ENCODE results near the gene DMD. TPM values are rescaled to one million over a fixed set of nuclear protein-coding genes. Genes with fewer than 3 reads are reported as not detected.

DMD gene
- total and polyA plus RNA-seq, 2 of the 8 experiments (the other 6 are each of a cell fraction or from before 2014, with no cell fraction given) = 4.8 to 7.4 TPM

GRCh38 chrX:33205321-33205720 is 6.0 kb downstream of the DMD start:
- H3K27ac ChIP-seq (ENCODE audit: low read depth, low read length) = no peak overlapping the region
- WGBS, 2 experiments (ENCODE audit: extremely low coverage in 1 of 2, insufficient coverage in 1 of 2, insufficient read length in 1 of 2, insufficient replicate concordance in 2 of 2, low coverage in 1 of 2, low lambda C conversion rate in 2 of 2, missing lambda C conversion rate in 1 of 2) = 83% methylated on average over 3 of the region's 3 CpGs; no CpG with 5 or more reads in 1 of the 2 experiments

More at GRCh38 chrX:33205321-33205720, 6.0 kb downstream of the DMD start:
- H3K56ac ChIP-seq (replicated peaks; ENCODE audit: insufficient read length, low read depth, low read length) = no peak overlapping the region
- no peak overlapping the region for H3K18ac ChIP-seq (ENCODE audit: extremely low read depth, low read length)
- H2BK15ac ChIP-seq (ENCODE audit: low read length) = no peak overlapping the region
- DNase-seq (ENCODE audit: low read depth in 1 of 2, low spot score in 2 of 2) = no peak
- H3K4me2 ChIP-seq (ENCODE audit: insufficient read depth in 1 of 2, low read depth in 2 of 2, low read length in 2 of 2) = no peak overlapping the region
- H3K9ac ChIP-seq (replicated peaks in 1 of 4; ENCODE audit: extremely low read depth in 1 of 4, low read depth in 3 of 4, low read length in 3 of 4) = no peak overlapping the region
- POLR2A ChIA-PET (ENCODE audit: partially characterized antibody) = no interaction called here
- no peak overlapping the region for H3K14ac ChIP-seq (ENCODE audit: insufficient read length)
- H2AK5ac ChIP-seq (ENCODE audit: low read depth, low read length) = no peak overlapping the region
- no peak overlapping the region for H3K4ac ChIP-seq (replicated peaks; ENCODE audit: insufficient read length, low read depth, low read length)
- no peak overlapping the region for H2BK5ac ChIP-seq (ENCODE audit: low read depth, low read length)
- TF ChIP-seq POLR2AphosphoS5 (IDR thresholded peaks at IDR 0.05; ENCODE audit: low read depth, low read length) = no peak
- TF ChIP-seq ZNF274 (IDR thresholded peaks at IDR 0.05; ENCODE audit: borderline replicate concordance, extremely low read depth, low read length) = no peak
- no peak for TF ChIP-seq GTF2F1 (IDR thresholded peaks at IDR 0.05; ENCODE audit: borderline replicate concordance, low read depth, low read length)
- no peak for TF ChIP-seq SIN3A (conservative IDR thresholded peaks at IDR 0.05 in 1 of 2, IDR thresholded peaks at IDR 0.05 in 1 of 2; ENCODE audit: low read depth in 1 of 2, low read length in 2 of 2)
- TF ChIP-seq TCF12 (IDR thresholded peaks at IDR 0.05; ENCODE audit: low read depth, low read length) = no peak
- no peak for TF ChIP-seq CBX8 (IDR thresholded peaks at IDR 0.05; ENCODE audit: borderline replicate concordance, low read depth, low read length)
- no peak for TF ChIP-seq EP300 (IDR thresholded peaks at IDR 0.05; ENCODE audit: borderline replicate concordance in 1 of 2, low read depth in 2 of 2, low read length in 2 of 2)
- no peak for TF ChIP-seq SP1 (IDR thresholded peaks at IDR 0.05; ENCODE audit: low read depth, low read length)
- no peak for TF ChIP-seq SIX5 (IDR thresholded peaks at IDR 0.05; ENCODE audit: low read depth, low read length)
- H2BK12ac ChIP-seq (ENCODE audit: low read depth, low read length) = no peak overlapping the region
- H3K9me3 ChIP-seq (ENCODE audit: insufficient read depth in 2 of 2, low read depth in 1 of 2, low read length in 1 of 2) = no peaks in the 10 kb centered on the region
- no peak overlapping the region for H2AFZ ChIP-seq (ENCODE audit: low read length)
- H3K27me3 ChIP-seq (replicated peaks in 1 of 4; ENCODE audit: control insufficient read depth in 3 of 4, extremely low read depth in 1 of 4, insufficient read depth in 3 of 4, low read length in 3 of 4) = no peaks in the 10 kb centered on the region
- H4K91ac ChIP-seq (replicated peaks; ENCODE audit: insufficient read length, low read length) = no peak overlapping the region
- H2BK120ac ChIP-seq (replicated peaks; ENCODE audit: low read depth, low read length) = no peak overlapping the region
- no peaks in the 10 kb centered on the region for H3K36me3 ChIP-seq (ENCODE audit: control insufficient read depth in 2 of 4, insufficient read depth in 4 of 4, low read length in 3 of 4)
- H4K20me1 ChIP-seq (replicated peaks in 1 of 2; ENCODE audit: control insufficient read depth in 1 of 2, insufficient read depth in 2 of 2, low read length in 2 of 2) = no peaks in the 10 kb centered on the region
- H3K23me2 ChIP-seq (ENCODE audit: low read depth, low read length) = no peaks in the 10 kb centered on the region
- H3K4me3 ChIP-seq (ENCODE audit: extremely low read depth in 1 of 4, insufficient read depth in 2 of 4, low read depth in 3 of 4, low read length in 4 of 4) = no peak overlapping the region
- no peaks in the 10 kb centered on the region for H3K79me2 ChIP-seq (ENCODE audit: control insufficient read depth in 1 of 2, insufficient read depth in 2 of 2, low read length in 2 of 2)
- no peak overlapping the region for H4K8ac ChIP-seq (ENCODE audit: extremely low read depth, insufficient read depth, low read length)
- no peak overlapping the region for H4K5ac ChIP-seq (ENCODE audit: insufficient read length, low read depth, low read length)
- no peak overlapping the region for H3K23ac ChIP-seq (ENCODE audit: insufficient read length)
- CTCF ChIA-PET (ENCODE audit: partially characterized antibody) = no interaction called here
- FAIRE-seq = no peak
- no peak overlapping the region for H2BK20ac ChIP-seq (ENCODE audit: low read length)
- no peaks in the 10 kb centered on the region for H3K79me1 ChIP-seq (ENCODE audit: low read depth, low read length)
- H3K4me1 ChIP-seq (replicated peaks in 1 of 4; ENCODE audit: control insufficient read depth in 3 of 4, insufficient read depth in 4 of 4, low read length in 3 of 4) = no peaks in the 10 kb centered on the region

Data from H1 (cell line).